H1 (cell line): ENCODE data around the gene CTBP2. TPM values are rescaled to one million over a fixed set of nuclear protein-coding genes. Genes with fewer than 3 reads are reported as not detected.
"Not testable (repeated sequence)": the region's sequence is repeated elsewhere in the genome, so short reads cannot be mapped to it uniquely, and the experiment has no call there.

Experiments used
- CTCF ChIA-PET: fragments of 300-600 bp; sonication (Branson Sonifier 250); formaldehyde crosslinking; loops from one replicate; lab custom pipeline; 2021; ENCODE audit not compliant: partially characterized antibody; lab: Charles Lee
- POLR2A ChIA-PET: fragments of 300-600 bp; sonication (Branson Sonifier 250); formaldehyde crosslinking; loops from one replicate; lab custom pipeline; 2021; ENCODE audit warnings: inconsistent platforms; ENCODE audit not compliant: partially characterized antibody; lab: Charles Lee
- DNase-seq, 2 experiments: peaks; one replicate each; pipeline versions ENCODE4 v3.0.0 to v3.0.0-alpha.2; 2010 to 2022; ENCODE audit warnings: low spot score in 2 of 2, low read depth in 1 of 2, mixed read lengths in 1 of 2
- FAIRE-seq: peaks from 2 replicates; lab custom pipeline; 2011; peaks lifted over from hg19 to GRCh38; lab: Jason Lieb, UNC
- H2AFZ ChIP-seq: 2 replicates; pipeline ENCODE4 v1.8.1; 2012; ENCODE audit warnings: low read length, inconsistent platforms
- H2AK5ac ChIP-seq: 2 replicates; pipeline ENCODE4 v1.6.1; 2013; ENCODE audit warnings: low read depth, low read length
- H2BK120ac ChIP-seq: replicated peaks from 2 replicates; pipeline ENCODE3; 2013; ENCODE audit warnings: low read depth, low read length, inconsistent platforms
- H2BK12ac ChIP-seq: 2 replicates; pipeline ENCODE4 v1.6.1; 2013; ENCODE audit warnings: low read depth, low read length
- H2BK15ac ChIP-seq: 2 replicates; pipeline ENCODE4 v1.6.1; 2013; ENCODE audit warnings: low read length
- H2BK20ac ChIP-seq: 2 replicates; pipeline ENCODE4 v1.6.1; 2013; ENCODE audit warnings: low read length
- H2BK5ac ChIP-seq: 2 replicates; pipeline ENCODE4 v1.6.1; 2013; ENCODE audit warnings: low read depth, low read length
- H3K14ac ChIP-seq: 2 replicates; pipeline ENCODE4 v1.6.1; 2013; ENCODE audit warnings: inconsistent platforms; ENCODE audit not compliant: insufficient read length
- H3K18ac ChIP-seq: 2 replicates; pipeline ENCODE4 v1.6.1; 2013; ENCODE audit warnings: low read length; ENCODE audit errors: extremely low read depth
- H3K23ac ChIP-seq: 2 replicates; pipeline ENCODE4 v1.6.1; 2013; ENCODE audit warnings: inconsistent platforms; ENCODE audit not compliant: insufficient read length
- H3K23me2 ChIP-seq: 2 replicates; pipeline ENCODE4 v1.6.1; 2013; ENCODE audit warnings: low read depth, low read length
- H3K27ac ChIP-seq: 2 replicates; pipeline ENCODE4 v1.6.1; 2011; ENCODE audit warnings: low read depth, low read length, inconsistent platforms
- H3K27me3 ChIP-seq, 4 experiments: replicated peaks in 1 of 4; 1 replicate in 1 of 4; 2 replicates in 3 of 4; pipeline versions ENCODE4 v1.6.1 to v1.8.1; 2011 to 2013; ENCODE audit warnings: low read length in 3 of 4, mild to moderate bottlenecking in 3 of 4, inconsistent platforms in 2 of 4, mixed read lengths in 2 of 4, moderate library complexity in 1 of 4; ENCODE audit not compliant: control insufficient read depth in 3 of 4, insufficient read depth in 3 of 4; ENCODE audit errors: extremely low read depth in 1 of 4
- H3K36me3 ChIP-seq, 4 experiments: 2 replicates each; pipeline versions ENCODE4 v1.6.1 to v1.8.1; 2011 to 2013; ENCODE audit warnings: mild to moderate bottlenecking in 4 of 4, low read length in 3 of 4, moderate library complexity in 2 of 4, control low read depth in 1 of 4, inconsistent platforms in 1 of 4; ENCODE audit not compliant: insufficient read depth in 4 of 4, control insufficient read depth in 2 of 4
- H3K4ac ChIP-seq: replicated peaks from 2 replicates; pipeline ENCODE3; 2013; ENCODE audit warnings: low read length, low read depth, mixed read lengths, inconsistent platforms; ENCODE audit not compliant: insufficient read length
- H3K4me1 ChIP-seq, 4 experiments: replicated peaks in 1 of 4; 1 replicate in 1 of 4; 2 replicates in 3 of 4; pipeline versions ENCODE4 v1.6.1 to v1.8.1; 2011 to 2013; ENCODE audit warnings: low read length in 3 of 4, inconsistent platforms in 2 of 4, mixed read lengths in 1 of 4; ENCODE audit not compliant: insufficient read depth in 4 of 4, control insufficient read depth in 3 of 4
- H3K4me2 ChIP-seq, 2 experiments: 2 replicates each; pipeline versions ENCODE4 v1.6.1 to v1.8.1; 2011 to 2013; ENCODE audit warnings: low read depth in 2 of 2, low read length in 2 of 2, control low read depth in 1 of 2, inconsistent platforms in 1 of 2, mild to moderate bottlenecking in 1 of 2; ENCODE audit not compliant: insufficient read depth in 1 of 2
- H3K4me3 ChIP-seq, 4 experiments: fragments of 200-600, 300-600 bp in 1 of 4; sonication (generic), shearing (Covaris generic), sonication (Bioruptor Twin) in 1 of 4; 2 replicates each; pipeline versions ENCODE4 v1.5.1 to v1.8.1; 2011 to 2016; ENCODE audit warnings: low read length in 4 of 4, low read depth in 3 of 4, control low read depth in 2 of 4, inconsistent platforms in 2 of 4, mild to moderate bottlenecking in 2 of 4, mixed read lengths in 1 of 4, moderate library complexity in 1 of 4; ENCODE audit not compliant: insufficient read depth in 2 of 4; ENCODE audit errors: extremely low read depth in 1 of 4
- H3K56ac ChIP-seq: replicated peaks from 2 replicates; pipeline ENCODE3; 2013; ENCODE audit warnings: low read depth, mild to moderate bottlenecking, mixed read lengths, low read length, inconsistent platforms; ENCODE audit not compliant: insufficient read length
- H3K79me1 ChIP-seq: 2 replicates; pipeline ENCODE4 v1.6.1; 2013; ENCODE audit warnings: low read depth, low read length, control low read depth
- H3K79me2 ChIP-seq, 2 experiments: 2 replicates each; pipeline versions ENCODE4 v1.6.1 to v1.8.1; 2012 to 2013; ENCODE audit warnings: low read length in 2 of 2, mild to moderate bottlenecking in 2 of 2, inconsistent platforms in 1 of 2; ENCODE audit not compliant: insufficient read depth in 2 of 2, control insufficient read depth in 1 of 2
- H3K9ac ChIP-seq, 4 experiments: replicated peaks in 1 of 4; 1 replicate in 1 of 4; 2 replicates in 3 of 4; pipeline versions ENCODE4 v1.6.1 to v1.8.1; 2011 to 2013; ENCODE audit warnings: low read depth in 3 of 4, low read length in 3 of 4, control low read depth in 2 of 4, mild to moderate bottlenecking in 2 of 4, moderate library complexity in 2 of 4, inconsistent platforms in 1 of 4; ENCODE audit errors: extremely low read depth in 1 of 4
- H3K9me3 ChIP-seq, 2 experiments: 2 replicates each; pipeline versions ENCODE4 v1.6.1 to v1.8.1; 2012 to 2013; ENCODE audit warnings: mild to moderate bottlenecking in 2 of 2, moderate library complexity in 2 of 2, control low read depth in 1 of 2, inconsistent platforms in 1 of 2, low read depth in 1 of 2, low read length in 1 of 2, mixed read lengths in 1 of 2; ENCODE audit not compliant: insufficient read depth in 2 of 2
- H4K20me1 ChIP-seq, 2 experiments: replicated peaks in 1 of 2; 2 replicates each; pipeline versions ENCODE3 to v1.8.1; 2011 to 2013; ENCODE audit warnings: inconsistent platforms in 2 of 2, low read length in 2 of 2, mild to moderate bottlenecking in 1 of 2; ENCODE audit not compliant: insufficient read depth in 2 of 2, control insufficient read depth in 1 of 2
- H4K5ac ChIP-seq: 2 replicates; pipeline ENCODE4 v1.6.1; 2013; ENCODE audit warnings: low read length, low read depth, mixed read lengths, inconsistent platforms; ENCODE audit not compliant: insufficient read length
- H4K8ac ChIP-seq: 2 replicates; pipeline ENCODE4 v1.8.0; 2013; ENCODE audit warnings: mild to moderate bottlenecking, moderate library complexity, low read length, inconsistent platforms; ENCODE audit not compliant: insufficient read depth; ENCODE audit errors: extremely low read depth
- H4K91ac ChIP-seq: replicated peaks from 2 replicates; pipeline ENCODE3; 2013; ENCODE audit warnings: low read length, mixed read lengths, inconsistent platforms; ENCODE audit not compliant: insufficient read length
- WGBS, 2 experiments: shearing (Covaris generic) in 1 of 2; methylation state at CpG; one replicate each; pipeline versions ENCODE4 v1.1.6 to v1.1.7; 2013 to 2015; ENCODE audit warnings: low lambda C conversion rate in 2 of 2, mixed read lengths in 2 of 2, inconsistent platforms in 1 of 2, low coverage in 1 of 2, missing lambda C conversion rate in 1 of 2; ENCODE audit not compliant: insufficient replicate concordance in 2 of 2, insufficient coverage in 1 of 2, insufficient read length in 1 of 2; ENCODE audit errors: extremely low coverage in 1 of 2, missing lambda C conversion rate in 1 of 2; 5-methylcytosine and 5-hydroxymethylcytosine counted together
- polyA plus RNA-seq, 7 experiments: library from polyadenylated mRNA; depleted of rRNA in 3 of 7; stranded (reverse) in 5 of 7; unstranded in 2 of 7; fragments of >200 nt in 5 of 7; fragments of 200-250 nt in 2 of 7; gene quantifications; 1 replicate in 5 of 7; 2 replicates in 1 of 7; 4 replicates in 1 of 7; pipeline versions ENCODE4 v1.2.1 to v1.2.3, GENCODE V29; 2011 to 2013; ENCODE audit warnings: missing spikeins in 2 of 7, mixed read lengths in 2 of 7
- total RNA-seq: library from RNA; stranded (reverse); fragmentation: NEBNext Ultra II Directional; extraction: Animal tissue kit (Norgen Biotek cat#: 25700); gene quantifications from 2 replicates; pipeline ENCODE4 v1.2.1, GENCODE V29; 2021

Gene CTBP2
- total and polyA plus RNA-seq, 2 of the 8 experiments (the other 6 are each of a cell fraction or from before 2014, with no cell fraction given) = 208 to 221 TPM

- H3K23ac ChIP-seq, POLR2A ChIA-PET: not testable (repeated sequence)
- WGBS, 2 experiments = 82% methylated on average over 1 of the region's 3 CpGs; no CpG with 5 or more reads in 1 of the 2 experiments
These were observed 18.7 kb upstream of the CTBP2 start for GRCh38 chr10:125179107-125179506.

More at GRCh38 chr10:125179107-125179506, 18.7 kb upstream of the CTBP2 start:
- H2BK120ac ChIP-seq, H3K18ac ChIP-seq, H3K56ac ChIP-seq, H3K79me1 ChIP-seq, H3K4me3 ChIP-seq, H2BK5ac ChIP-seq, H4K8ac ChIP-seq, H3K4me1 ChIP-seq, H2BK12ac ChIP-seq, FAIRE-seq, H3K4ac ChIP-seq, H3K4me2 ChIP-seq, H4K91ac ChIP-seq, H3K27ac ChIP-seq, H3K36me3 ChIP-seq, H2AK5ac ChIP-seq, H2BK15ac ChIP-seq, H3K14ac ChIP-seq, H3K79me2 ChIP-seq, H3K27me3 ChIP-seq, H4K20me1 ChIP-seq, DNase-seq, H3K23me2 ChIP-seq, CTCF ChIA-PET, H4K5ac ChIP-seq, H2BK20ac ChIP-seq, H2AFZ ChIP-seq, H3K9ac ChIP-seq, H3K9me3 ChIP-seq: not testable (repeated sequence)
